Esophagus mucosa (tissue), 1 donor: ENCODE data around the gene PCGF3. TPM values are rescaled to one million over a fixed set of nuclear protein-coding genes. Genes with fewer than 3 reads are reported as not detected.
A peak's percentile ranks its signal among the peaks of the same experiment; 100 is the strongest.

Experiments
- ATAC-seq: fragments of 200-7000 bp; cut with Tn5 transposase; one replicate; pipeline ENCODE4 v1.9.1; 2020
- total RNA-seq: library from RNA; stranded (reverse); gene quantifications from one replicate; pipeline ENCODE4 v1.2.4, GENCODE V29; 2023
- donor health status: DM: yes; HTN: yes; CAD: no.

Gene PCGF3
- 30.5 TPM for total RNA-seq

- ATAC-seq, result peak; percentile 98
These were observed at the start of gene PCGF3 for GRCh38 chr4:705278-706082. TSS of gene PCGF3 (plus strand) at chr4:705832. CDS start at chr4:733681, 27,849 bp downstream.

- no peak for ATAC-seq
These were observed 48.9 kb upstream of the PCGF3 start for GRCh38 chr4:656436-657337.

GRCh38 chr4:657338-657833 lies 48.2 kb upstream of the PCGF3 start:
- no peak for ATAC-seq

- no peak for ATAC-seq
These were observed 47.6 kb upstream of the PCGF3 start for GRCh38 chr4:657834-658667.

- no peak for ATAC-seq
These were observed 46.7 kb upstream of the PCGF3 start for GRCh38 chr4:658681-659667.

- no peak for ATAC-seq
These were observed 45.8 kb upstream of the PCGF3 start for GRCh38 chr4:659851-660250.

GRCh38 chr4:660401-660800 lies 45.2 kb upstream of the PCGF3 start:
- no peak for ATAC-seq

- ATAC-seq, result no peak
These were observed 44.4 kb upstream of the PCGF3 start for GRCh38 chr4:661231-661630.

- peak; percentile 6 for ATAC-seq
These were observed 43.5 kb upstream of the PCGF3 start for GRCh38 chr4:661881-662761.

GRCh38 chr4:663046-663437 lies 42.6 kb upstream of the PCGF3 start:
- ATAC-seq, result no peak

- peak; percentile 32 for ATAC-seq
These were observed 41.9 kb upstream of the PCGF3 start for GRCh38 chr4:663438-664428.

- ATAC-seq, result no peak
These were observed 40.9 kb upstream of the PCGF3 start for GRCh38 chr4:664713-665231.

- no peak for ATAC-seq
These were observed 40.3 kb upstream of the PCGF3 start for GRCh38 chr4:665381-665750.

- ATAC-seq, result no peak
These were observed 39.7 kb upstream of the PCGF3 start for GRCh38 chr4:665751-666435.

GRCh38 chr4:666436-666810 lies 39.2 kb upstream of the PCGF3 start:
- no peak for ATAC-seq

GRCh38 chr4:666822-667544 lies 38.6 kb upstream of the PCGF3 start:
- ATAC-seq, result no peak

GRCh38 chr4:667545-667925 lies 38.1 kb upstream of the PCGF3 start:
- no peak for ATAC-seq
